Right hindlimb (tissue), 1 donor: Measurements from ENCODE around the gene C3orf80.
A peak's percentile ranks its signal among the peaks of the same experiment; 100 is the strongest.
"Not testable (repeated sequence)": the region's sequence is repeated elsewhere in the genome, so short reads cannot be mapped to it uniquely, and the experiment has no call there.

Experiments used
- DNase-seq: peaks from one replicate; pipeline ENCODE4 v3.0.0-alpha.2; 2018

Gene C3orf80

DNA sequence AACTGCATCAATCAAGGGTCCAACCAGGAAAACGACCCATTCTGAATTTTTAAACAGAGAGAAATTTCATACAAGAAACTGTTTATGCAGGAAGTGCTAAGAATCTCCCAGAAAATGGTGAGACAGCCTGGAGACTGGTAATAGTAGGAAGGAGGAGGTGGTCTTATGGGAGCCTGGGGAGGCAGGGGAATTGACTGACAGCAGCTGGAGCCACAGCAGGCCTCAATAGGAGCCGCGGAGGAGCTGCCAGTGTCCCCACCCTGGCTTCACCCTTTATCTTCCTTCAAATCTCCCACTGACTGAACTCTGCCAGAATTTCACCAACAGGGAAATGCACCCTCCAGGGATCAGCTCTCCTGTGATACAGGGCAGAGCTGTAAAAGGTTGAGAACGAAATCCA is 7.5 kb upstream of the C3orf80 start:
- DNase-seq: no peak

DNA sequence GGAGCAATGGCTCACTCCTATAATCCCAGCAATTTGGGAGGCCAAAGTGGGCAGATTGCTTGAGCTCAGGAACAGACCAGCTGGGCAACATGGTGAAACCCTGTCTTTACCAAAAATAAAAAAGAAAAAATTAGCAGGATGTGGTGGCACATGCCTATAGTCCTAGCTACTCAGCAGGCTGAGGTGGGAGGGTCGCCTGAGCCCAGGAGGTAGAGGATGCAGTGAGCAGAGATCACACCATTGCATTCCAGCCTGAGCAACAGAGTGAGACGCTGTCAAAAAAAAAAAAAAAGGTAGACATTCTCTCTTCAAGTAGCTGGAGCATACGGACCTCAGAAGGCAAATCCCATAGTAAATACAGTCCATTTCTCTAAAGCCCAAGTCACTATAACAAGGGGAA is 7.1 kb upstream of the C3orf80 start:
- no peak for DNase-seq

DNA sequence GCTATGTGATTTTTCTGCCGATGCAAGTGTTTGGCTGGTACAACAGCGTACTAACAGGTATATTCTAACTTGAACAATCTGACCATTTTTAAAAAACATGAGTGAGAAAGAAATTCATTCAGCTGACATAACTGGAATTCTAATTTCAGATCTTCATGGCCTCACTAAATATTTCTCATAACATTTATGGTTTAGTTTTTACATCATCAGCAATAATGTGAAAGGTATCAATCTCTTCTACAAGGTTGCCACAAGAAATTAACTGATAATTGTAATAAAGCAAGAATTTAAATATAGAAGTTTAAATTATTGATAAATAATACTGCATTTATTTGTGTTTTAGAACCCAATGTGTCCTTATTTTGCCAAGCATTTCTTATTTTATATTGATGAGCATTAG is 5.2 kb upstream of the C3orf80 start:
- no peak for DNase-seq

DNA sequence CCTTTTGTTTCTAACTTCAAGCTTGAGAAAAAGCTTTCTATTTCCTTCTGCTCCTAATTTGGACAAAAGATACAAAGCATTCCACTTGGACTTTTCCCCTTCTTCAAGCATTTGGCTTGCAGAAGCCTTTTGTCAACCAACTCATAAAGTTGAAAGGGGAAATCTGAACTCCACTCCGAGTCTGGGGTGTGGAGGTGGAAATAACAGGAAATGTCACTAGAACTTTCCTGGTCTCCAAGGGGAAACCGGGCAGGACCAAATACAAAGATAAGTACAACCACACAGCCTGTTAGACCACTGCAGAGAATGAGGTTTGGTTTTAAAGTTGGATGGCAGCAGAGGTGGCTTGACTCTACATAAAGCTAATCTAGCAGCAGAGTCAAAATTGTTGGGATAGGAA is 4.2 kb upstream of the C3orf80 start:
- DNase-seq: no peak

DNA sequence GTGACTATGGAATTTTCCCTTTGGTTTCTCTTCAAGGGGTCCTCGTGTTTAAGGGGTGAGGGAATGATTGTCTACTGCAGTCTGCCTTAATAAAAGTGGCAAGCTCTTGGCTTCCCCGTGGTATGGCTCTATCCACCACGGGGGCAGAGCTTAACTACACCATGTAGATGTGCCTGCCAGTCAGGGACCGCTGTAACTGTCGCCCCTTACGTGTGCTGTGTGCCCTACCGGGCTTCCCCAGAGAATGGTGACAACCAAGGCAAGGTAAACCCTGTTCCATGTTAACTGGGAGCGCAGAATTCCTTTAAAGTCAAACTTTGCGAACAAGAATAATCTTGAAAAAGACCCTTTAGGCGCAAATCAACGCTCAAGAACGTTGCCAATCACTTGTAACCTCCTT is 966 bp upstream of the C3orf80 start:
- no peak for DNase-seq

DNA sequence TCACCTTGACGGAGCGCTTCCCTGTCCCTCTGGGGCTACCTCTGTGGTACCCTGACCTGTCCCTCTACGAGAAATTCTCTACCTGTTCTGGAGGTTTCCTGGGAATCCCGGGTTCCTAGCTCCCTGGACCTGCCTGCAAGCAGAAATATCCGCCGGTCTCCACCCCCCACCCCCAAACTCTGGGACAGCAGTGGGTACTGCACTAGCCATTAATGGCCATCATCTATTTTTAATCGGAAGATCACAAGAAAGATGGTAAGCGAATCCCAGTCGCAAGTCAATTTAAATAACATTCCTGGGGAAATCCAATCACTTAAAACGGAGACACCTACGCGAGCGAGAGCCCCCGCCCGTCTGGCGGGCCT is 429 bp upstream of the C3orf80 start:
- DNase-seq: no peak

DNA sequence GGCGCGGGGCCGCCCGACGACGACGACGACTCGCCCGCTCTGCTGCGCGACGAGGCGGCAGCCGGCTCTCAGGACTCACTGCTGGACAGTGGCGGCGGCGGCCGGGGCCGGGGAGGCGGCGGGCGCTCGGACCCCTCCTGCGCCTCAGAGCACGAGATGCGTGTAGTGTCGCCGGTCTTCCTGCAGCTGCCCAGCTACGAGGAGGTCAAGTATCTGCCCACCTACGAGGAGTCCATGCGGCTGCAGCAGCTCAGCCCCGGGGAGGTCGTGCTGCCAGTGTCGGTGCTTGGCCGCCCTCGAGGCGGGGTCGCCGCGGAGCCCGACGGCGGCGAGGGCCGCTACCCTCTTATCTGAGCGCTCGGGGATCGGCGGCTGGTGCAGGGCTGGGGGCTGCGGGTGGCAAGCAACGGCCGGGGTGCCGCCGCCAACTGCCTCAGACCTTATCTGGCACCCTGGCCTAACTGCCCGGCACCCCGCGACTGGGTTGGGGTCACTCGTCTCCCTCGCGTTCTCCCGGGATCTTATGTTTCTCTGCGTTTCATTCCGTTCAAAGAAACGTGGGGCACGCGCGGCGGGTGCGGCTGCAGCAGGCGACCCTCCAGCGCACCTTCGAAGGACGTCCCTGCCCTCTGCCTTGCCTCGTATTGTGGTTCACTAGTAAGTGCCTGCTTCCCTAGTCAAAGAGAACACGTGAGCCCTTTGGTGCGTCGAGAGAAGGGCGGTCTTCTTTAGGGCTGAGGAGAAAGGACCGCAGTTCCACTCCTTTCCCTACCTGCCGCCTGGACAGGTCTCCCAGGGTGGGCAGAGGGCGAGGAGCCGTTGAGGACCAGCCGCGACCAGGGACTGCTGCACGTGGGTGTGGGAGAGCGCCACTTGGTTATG is 1.0 kb downstream of the C3orf80 start:
- DNase-seq: peak; percentile 40

DNA sequence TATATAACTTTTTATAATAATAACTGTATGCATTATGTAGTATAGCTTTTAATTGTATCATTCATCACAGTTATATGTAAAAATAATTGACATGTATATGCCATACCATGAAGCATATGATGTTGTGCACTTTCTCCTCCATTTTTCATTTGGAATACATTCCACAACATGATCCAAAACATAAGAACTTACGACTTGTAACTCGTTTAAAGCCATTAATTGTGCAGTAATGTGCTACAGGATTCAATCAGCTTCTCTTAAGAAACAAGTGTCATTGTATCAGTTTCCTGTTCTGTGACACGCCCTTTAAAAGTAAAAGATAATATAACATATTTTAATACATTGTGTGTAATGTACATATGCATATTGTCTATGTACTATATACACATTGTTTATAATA is 2.2 kb downstream of the C3orf80 start:
- DNase-seq: no peak

DNA sequence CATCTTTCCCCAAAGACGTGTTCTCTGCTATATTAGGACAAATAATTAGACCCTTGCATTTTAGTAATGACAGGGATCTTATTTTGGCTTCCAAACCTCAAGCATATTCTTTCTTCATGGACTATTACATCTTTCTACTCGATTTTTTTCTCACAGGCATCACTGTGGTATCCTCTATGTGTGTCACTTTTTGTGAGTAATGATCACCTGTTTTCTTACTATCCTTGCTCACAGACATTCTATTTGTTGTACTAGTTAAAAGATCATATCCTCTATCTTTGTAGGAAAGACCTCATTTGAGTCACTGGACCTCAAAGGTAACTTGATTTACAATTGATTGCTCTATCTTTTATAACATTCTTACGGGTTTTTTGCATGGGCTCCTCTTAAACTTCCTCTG is 6.8 kb downstream of the C3orf80 start:
- DNase-seq: no peak

DNA sequence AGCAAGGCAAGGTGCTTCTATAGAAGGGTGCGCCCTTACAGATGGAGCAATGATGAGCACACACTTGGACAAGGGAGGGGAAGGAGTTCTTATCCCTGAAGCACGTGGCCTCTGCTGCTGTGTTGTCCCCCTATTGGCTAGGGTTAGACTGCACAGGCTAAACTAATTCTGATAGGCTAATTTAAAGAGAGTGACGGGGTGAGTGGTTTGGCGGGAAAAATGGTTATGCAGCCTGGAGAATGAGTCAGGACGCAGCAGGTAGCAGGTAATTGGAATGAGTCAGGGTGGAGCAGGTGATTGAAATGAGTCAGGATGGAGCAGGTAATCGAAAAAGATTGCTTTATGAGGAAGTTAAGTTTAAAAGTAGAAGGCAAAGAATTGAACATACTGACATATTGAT is 15.5 kb downstream of the C3orf80 start:
- DNase-seq: not testable (repeated sequence)

DNA sequence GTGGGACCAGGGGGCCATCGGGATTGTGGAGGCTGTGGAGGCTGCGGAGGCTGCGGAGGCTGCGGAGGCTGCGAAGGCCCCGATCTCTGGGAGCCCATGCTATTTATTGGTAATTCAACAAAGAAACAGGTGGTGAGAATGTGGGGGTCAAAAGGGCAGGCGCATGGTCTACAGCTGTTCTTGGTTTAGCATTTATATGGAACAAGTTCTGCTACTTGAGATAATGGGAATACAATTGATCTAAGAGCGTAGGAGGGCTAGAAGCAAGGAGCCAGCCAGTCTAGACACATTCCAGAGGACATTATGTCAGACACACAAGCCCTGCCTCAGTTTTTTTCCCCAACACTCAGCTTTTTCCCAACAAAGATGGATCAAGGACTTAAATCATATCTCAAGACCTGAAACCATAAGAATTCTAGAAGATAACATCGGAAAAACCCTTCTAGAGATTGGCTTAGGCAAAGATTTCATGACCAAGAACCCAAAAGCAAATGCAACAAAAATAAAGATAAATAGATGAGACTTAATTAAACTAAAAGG is 20.1 kb downstream of the C3orf80 start:
- DNase-seq: no peak

DNA sequence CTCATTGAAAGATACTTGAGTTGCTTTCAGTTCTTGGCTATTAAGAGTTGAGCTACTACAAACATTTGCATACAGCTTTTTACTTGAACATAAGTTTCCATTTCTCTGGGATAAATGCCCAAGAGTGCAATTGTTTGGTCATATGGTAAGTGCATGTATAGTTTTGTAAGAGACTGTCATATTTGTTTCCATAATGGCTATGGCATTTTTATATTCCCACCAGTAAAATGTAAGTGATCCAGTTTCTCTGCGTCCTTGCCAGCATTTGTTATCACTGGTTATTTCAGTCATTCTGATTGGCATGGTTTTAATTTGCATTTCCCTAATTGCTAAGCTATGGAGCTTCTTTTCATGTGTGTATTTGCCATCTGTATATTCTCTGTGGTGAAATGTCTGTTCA is 22.5 kb downstream of the C3orf80 start:
- DNase-seq: no peak

DNA sequence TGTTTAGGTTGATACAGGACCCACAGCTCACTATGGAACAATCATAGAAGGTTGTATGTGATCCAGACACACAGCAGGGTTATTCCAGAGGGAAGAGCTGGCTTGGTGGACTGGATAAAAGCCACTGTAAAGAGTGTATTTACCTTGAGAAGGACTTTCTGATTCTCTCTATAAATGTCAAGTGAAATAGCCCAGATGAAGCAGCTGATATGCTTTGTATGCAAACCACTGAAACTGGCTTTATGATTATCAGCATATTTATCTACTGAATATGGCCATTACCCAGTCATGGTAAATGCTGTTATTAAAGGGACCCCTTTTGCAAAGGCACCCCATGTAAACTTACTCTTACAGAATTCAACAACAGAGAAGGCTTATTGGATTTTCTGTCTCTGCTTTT is 28.1 kb downstream of the C3orf80 start:
- no peak for DNase-seq

DNA sequence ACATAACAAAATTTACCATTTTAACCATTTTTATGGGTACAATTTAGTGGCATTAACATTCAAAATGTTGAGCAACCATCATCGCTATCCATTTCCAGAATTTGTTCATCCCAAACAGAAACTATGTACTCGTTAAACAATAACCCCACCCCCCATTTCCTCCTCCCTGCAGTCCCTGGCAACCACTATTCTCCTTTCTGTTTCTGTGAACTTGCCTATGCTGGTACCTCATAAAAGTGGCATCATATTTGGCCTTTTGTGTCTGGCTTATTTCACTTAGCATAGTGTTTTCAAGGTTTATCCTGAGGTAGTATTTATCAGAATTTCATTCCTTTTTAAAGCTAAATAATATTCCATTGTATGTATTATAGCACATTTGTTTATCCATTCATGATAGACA is 32.4 kb downstream of the C3orf80 start:
- DNase-seq: no peak

DNA sequence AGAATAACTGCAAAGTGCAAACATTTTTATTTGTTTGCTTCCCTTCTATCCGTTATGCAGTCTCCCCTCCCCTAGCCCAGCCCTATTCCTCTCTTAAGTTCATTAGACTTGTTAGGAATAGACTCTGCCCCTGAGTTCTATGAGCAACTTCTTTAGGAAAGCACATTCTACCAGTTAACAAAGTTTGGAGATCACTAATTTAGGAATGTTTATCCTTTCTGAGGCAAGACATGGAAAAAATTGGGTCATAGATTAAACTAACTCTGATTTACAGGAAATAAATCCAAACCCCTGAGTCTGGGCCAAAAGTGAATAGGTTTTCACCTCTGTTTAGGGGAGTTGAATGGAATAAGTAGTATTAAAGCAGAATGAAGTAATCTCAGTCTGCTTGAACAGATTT is 34.4 kb downstream of the C3orf80 start:
- DNase-seq: no peak

DNA sequence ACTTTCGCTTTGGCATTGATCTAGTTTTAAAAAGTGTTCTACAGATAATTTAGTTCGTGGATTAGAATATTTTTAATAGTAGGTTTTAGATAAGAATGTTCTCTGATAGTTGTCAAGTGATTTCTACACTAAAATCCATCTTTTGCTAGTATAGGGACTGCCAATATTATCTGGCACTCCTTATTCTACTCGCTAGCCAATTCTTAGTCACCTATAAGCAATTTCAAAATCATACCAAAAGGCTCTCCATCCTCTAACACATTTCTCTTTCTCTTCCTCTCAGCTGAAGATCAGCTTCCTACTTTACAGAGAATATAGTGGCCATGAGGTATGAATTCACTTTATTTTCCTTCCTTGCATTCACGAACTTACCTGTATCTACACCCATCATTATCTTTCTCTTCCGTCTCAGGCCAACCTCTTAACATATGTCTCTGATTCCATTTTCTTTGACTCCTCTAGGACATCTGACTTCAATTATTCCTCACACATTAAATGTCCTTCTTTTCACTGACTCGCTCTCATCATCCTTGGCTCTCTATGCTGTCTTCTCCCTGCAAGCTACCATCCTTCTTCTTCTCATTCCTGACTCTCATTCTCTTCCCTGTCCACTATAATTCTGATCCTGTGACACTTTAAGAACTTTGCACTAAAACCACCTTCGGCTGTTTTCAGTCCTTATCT is 35.5 kb downstream of the C3orf80 start:
- no peak for DNase-seq

DNA sequence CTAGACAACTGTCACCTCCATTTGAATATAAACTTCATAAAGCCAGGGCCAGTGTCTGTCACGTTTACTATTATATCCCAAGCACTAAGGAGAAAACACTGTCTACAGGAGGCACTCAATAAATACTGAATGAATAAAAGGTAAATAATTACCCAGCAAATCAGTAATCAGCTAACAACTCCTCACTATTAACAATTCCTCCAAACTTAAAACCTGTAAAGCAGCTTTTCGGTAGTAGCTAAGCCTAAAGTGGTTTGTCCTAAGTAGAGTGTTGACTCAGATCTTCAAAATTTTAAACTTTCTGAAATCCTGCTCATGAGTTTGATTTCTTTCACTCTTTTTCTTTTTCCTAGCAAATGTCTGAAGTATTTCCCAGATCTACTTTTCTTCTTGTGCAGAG is 39.9 kb downstream of the C3orf80 start:
- no peak for DNase-seq
